ENCODE measurements around the gene NPIPB2. TPM values are rescaled to one million over a fixed set of nuclear protein-coding genes. Genes with fewer than 3 reads are reported as not detected.
"Not testable (repeated sequence)": the region's sequence is repeated elsewhere in the genome, so short reads cannot be mapped to it uniquely, and the experiment has no call there.

The NPIPB2 gene
- total and polyA plus RNA-seq, 12 donors = 1.6 to 21.2 (median 4.4) TPM

GRCh38 chr16:11977376-11978041 lies 35.7 kb upstream of the NPIPB2 start:
- TF ChIP-seq CTCF (IDR thresholded peaks at IDR 0.05) (no peak), POLR2A (IDR thresholded peaks at IDR 0.05) (peak in 1 of 2 donors; percentile 16)
- no peaks in the 10 kb centered on the region for H3K36me3 ChIP-seq (replicated peaks in 1 of 2)
- H3K4me1 ChIP-seq (replicated peaks in 1 of 2) = peaks cover 7 to 21% of the 10 kb centered on the region in 2 donors
- no peaks in the 10 kb centered on the region for H3K9me3 ChIP-seq (replicated peaks in 1 of 3)
- DNase-seq = peak in 5 of 7 donors; percentile 22 to 46 (median 33)
- intact Hi-C loops (cut with DNase I) = loop anchor here (10.0 kb wide), 2 partner anchors 63 to 87 kb away; partner anchors contain the start of gene GSPT1 (in 1 of the 2)
- no peaks in the 10 kb centered on the region for H3K27me3 ChIP-seq
- H3K4me3 ChIP-seq = peak overlapping the region in 3 of 4 donors; percentile 49 to 100 (median 86)
- H3K27ac ChIP-seq = peak overlapping the region in 3 of 5 donors; percentile 13 to 72 (median 67)
- WGBS, 4 donors = 24 to 32% (median 25%) methylated on average over 12 of the region's 12 CpGs

DNA sequence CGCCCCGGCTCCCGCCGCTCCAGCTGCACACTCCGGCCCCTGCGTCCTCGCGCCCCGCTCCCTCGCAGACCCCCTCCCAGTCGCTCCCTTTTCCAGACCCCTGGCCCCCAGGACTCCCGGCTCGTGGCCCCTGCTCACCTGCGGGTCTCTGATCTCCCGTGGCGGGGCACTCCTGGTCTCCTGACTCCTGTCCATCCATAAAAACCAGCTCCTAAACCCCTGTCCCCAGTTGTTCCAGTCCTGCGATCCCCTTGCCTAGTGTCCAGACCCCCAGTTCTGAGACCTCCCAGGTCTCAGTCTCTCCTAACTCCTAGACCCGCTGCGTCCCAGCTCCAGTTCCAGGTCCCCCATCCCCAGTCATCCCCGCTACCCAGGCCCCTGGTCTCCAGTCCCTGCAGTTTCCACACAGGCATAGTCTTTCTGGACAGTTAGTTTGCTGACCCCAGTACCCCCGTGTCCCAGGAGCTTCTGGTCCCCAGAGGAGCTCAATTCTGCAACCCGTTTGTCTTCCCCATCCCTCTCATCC lies 35.1 kb upstream of the NPIPB2 start:
- peak in 2 of 7 donors; percentile 18 to 21 for DNase-seq
- intact Hi-C loops (cut with DNase I) = loop anchor here (10.0 kb wide), 2 partner anchors 62 to 88 kb away; partner anchors contain the start of gene GSPT1 (in 1 of the 2)
- H3K9me3 ChIP-seq (replicated peaks in 1 of 3) = no peaks in the 10 kb centered on the region
- H3K4me3 ChIP-seq = peak overlapping the region; percentile 49 to 100 (median 91)
- H3K27ac ChIP-seq = peak overlapping the region in 4 of 5 donors; percentile 13 to 72 (median 57)
- 0 to 1% (median 1%) methylated on average over 9 to 22 of the region's 22 CpGs for WGBS, 4 donors
- no peak for TF ChIP-seq POLR2A (IDR thresholded peaks at IDR 0.05)
- TF ChIP-seq CTCF (IDR thresholded peaks at IDR 0.05) = no peak
- no peaks in the 10 kb centered on the region for H3K27me3 ChIP-seq
- peaks cover 7 to 21% of the 10 kb centered on the region in 2 donors for H3K4me1 ChIP-seq (replicated peaks in 1 of 2)
- H3K36me3 ChIP-seq (replicated peaks in 1 of 2) = no peaks in the 10 kb centered on the region

- H3K9me3 ChIP-seq (replicated peaks in 1 of 3) = no peaks in the 10 kb centered on the region
- DNase-seq = no peak
- no peak overlapping the region for H3K4me3 ChIP-seq
- H3K27me3 ChIP-seq = no peaks in the 10 kb centered on the region
- H3K36me3 ChIP-seq (replicated peaks in 1 of 2) = no peaks in the 10 kb centered on the region
- H3K4me1 ChIP-seq (replicated peaks in 1 of 2) = peaks cover 7 to 19% of the 10 kb centered on the region in 2 donors
- TF ChIP-seq POLR2A (IDR thresholded peaks at IDR 0.05) = no peak
- no peak for TF ChIP-seq CTCF (IDR thresholded peaks at IDR 0.05)
- WGBS, 4 donors = 86 to 92% (median 88%) methylated on average over 5 of the region's 5 CpGs
- no peak overlapping the region for H3K27ac ChIP-seq
- intact Hi-C loops (cut with DNase I) = loop anchor here (5.0 to 10.0 kb wide), 3 partner anchors 58 to 94 kb away; partner anchors contain the start of gene GSPT1 (in 1 of the 2)
Observed at GRCh38 chr16:11973070-11973469, 31.2 kb upstream of the NPIPB2 start.

DNA sequence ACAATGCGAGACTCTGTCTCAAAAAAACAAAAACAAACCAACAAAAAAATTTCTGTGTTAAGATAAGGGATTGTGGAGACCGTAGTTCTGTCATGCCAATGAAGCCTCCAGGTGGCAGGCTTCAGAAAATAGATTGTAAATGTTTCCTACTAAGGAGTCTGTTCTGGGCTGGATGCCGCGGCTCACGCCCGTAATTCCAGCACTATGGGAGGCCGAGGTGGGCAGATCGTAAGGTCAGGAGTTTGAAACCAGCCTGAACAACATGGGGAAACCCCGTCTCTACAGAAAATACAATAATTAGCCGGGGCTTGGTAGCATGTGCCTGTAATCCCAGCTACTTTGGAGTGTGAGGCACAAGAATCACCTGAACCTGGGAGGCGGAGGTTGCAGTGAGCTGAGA lies 30.3 kb upstream of the NPIPB2 start:
- TF ChIP-seq POLR2A (IDR thresholded peaks at IDR 0.05) (no peak), CTCF (IDR thresholded peaks at IDR 0.05) (peak in 3 of 6 experiments; percentile 37 to 50 (median 43))
- Histone ChIP-seq H3K27ac (no peak overlapping the region), H3K9me3 (replicated peaks in 1 of 3) (no peaks in the 10 kb centered on the region), H3K4me3 (no peak overlapping the region), H3K36me3 (replicated peaks in 1 of 2) (no peaks in the 10 kb centered on the region), H3K4me1 (replicated peaks in 1 of 2) (peaks cover 7 to 10% of the 10 kb centered on the region in 2 donors), H3K27me3 (no peaks in the 10 kb centered on the region)
- WGBS, 4 donors = 40 to 81% (median 67%) methylated on average over 11 of the region's 11 CpGs
- DNase-seq = peak in 4 of 7 donors; percentile 33 to 65 (median 52)
- intact Hi-C loops (cut with DNase I) = loop anchor here (5.0 to 10.0 kb wide), 3 partner anchors 57 to 95 kb away; partner anchors contain the start of gene GSPT1 (in 1 of the 2)

DNA sequence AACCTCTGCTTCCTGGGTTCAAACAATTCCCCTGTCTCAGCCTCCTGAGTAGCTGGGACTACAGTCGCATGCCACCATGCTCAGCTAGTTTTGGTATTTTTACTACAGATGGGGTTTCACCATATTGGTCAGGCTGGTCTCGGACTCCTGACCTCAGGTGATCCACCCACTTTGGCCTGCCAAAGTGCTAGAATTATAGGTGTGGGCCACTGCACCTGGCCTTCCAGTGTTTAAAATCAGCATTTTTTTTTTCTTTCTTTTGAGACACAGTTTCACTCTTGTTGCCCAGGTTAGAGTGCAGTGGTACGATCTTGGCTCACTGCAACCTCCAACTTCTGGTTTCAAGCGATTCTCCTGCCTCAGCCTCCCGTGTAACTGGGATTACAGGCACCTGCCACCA lies 28.4 kb upstream of the NPIPB2 start:
- H3K4me3 ChIP-seq; H3K36me3 ChIP-seq (replicated peaks in 1 of 2); H3K9me3 ChIP-seq (replicated peaks in 1 of 3); H3K4me1 ChIP-seq (replicated peaks in 1 of 2); DNase-seq; H3K27me3 ChIP-seq; H3K27ac ChIP-seq: not testable (repeated sequence)
- WGBS, 4 donors = 88 to 96% (median 94%) methylated on average over 5 of the region's 5 CpGs
- intact Hi-C loops (cut with DNase I) = loop anchor here (5.0 to 10.0 kb wide), 3 partner anchors 55 to 97 kb away; partner anchors contain the start of gene GSPT1 (in 1 of the 2)
